ENCODE data around the gene CCDC121.

CCDC121 gene

GRCh38 chr2:27581417-27582128 is 47.2 kb downstream of the CCDC121 start:
- no peak for DNase-seq

All from NCI-H774 (cell line).